K562 (cell line): ENCODE data around the gene GREB1. TPM values are rescaled to one million over a fixed set of nuclear protein-coding genes. Genes with fewer than 3 reads are reported as not detected.

ENCODE experiments used
- ARID1B ChIP-seq: fragments of 450-650 bp; IDR thresholded peaks from 2 replicates; pipeline ENCODE4 v1.6.1; 2016; ENCODE audit warnings: antibody characterized with exemption, mild to moderate bottlenecking, inconsistent platforms
- ATF7 ChIP-seq: fragments of 450-650 bp; IDR thresholded peaks from 2 replicates; pipeline ENCODE4 v1.7.1; 2014; ENCODE audit warnings: mild to moderate bottlenecking, moderate library complexity
- BDP1 ChIP-seq: IDR thresholded peaks from 3 replicates; pipeline ENCODE4 v1.6.1; 2011; ENCODE audit not compliant: insufficient read length, insufficient read depth
- CREB3 ChIP-seq: fragments of 450-650 bp; conservative IDR thresholded peaks from 2 replicates; pipeline ENCODE4 v1.6.1; 2016; ENCODE audit warnings: missing genetic modification characterization, low read depth, mild to moderate bottlenecking, missing compliant biosample characterization, moderate library complexity
- CREB5 ChIP-seq: fragments of 250-450 bp; sonication (Bioruptor Pico); IDR thresholded peaks from 2 replicates; pipeline ENCODE4 v1.5.0; 2020; ENCODE audit warnings: mild to moderate bottlenecking
- CREM ChIP-seq: IDR thresholded peaks from 2 replicates; pipeline ENCODE4 v1.6.1; 2014; ENCODE audit warnings: antibody characterized with exemption, low read depth
- EP400 ChIP-seq: fragments of 450-650 bp; IDR thresholded peaks from 2 replicates; pipeline ENCODE4 v1.6.1; 2017; ENCODE audit warnings: antibody characterized with exemption, mild to moderate bottlenecking, moderate library complexity
- KAT8 ChIP-seq: fragments of 450-650 bp; IDR thresholded peaks from 2 replicates; pipeline ENCODE4 v1.6.1; 2016; ENCODE audit warnings: low read depth, mild to moderate bottlenecking
- MECOM ChIP-seq: fragments of 250-450 bp; sonication (Bioruptor Pico); IDR thresholded peaks from 2 replicates; pipeline ENCODE4 v1.8.0; 2022; ENCODE audit warnings: inconsistent platforms
- MTA3 ChIP-seq: fragments of 450-650 bp; formaldehyde crosslinking; IDR thresholded peaks from 2 replicates; pipeline ENCODE4 v1.6.1; 2017; ENCODE audit warnings: mild to moderate bottlenecking, borderline replicate concordance
- NBN ChIP-seq: fragments of 450-650 bp; IDR thresholded peaks from 2 replicates; pipeline ENCODE4 v1.6.1; 2016; ENCODE audit warnings: low read depth, mild to moderate bottlenecking
- NFATC3 ChIP-seq: fragments of 450-650 bp; IDR thresholded peaks from 2 replicates; pipeline ENCODE4 v1.6.1; 2017; ENCODE audit warnings: mild to moderate bottlenecking
- PURB ChIP-seq: sonication (generic); formaldehyde crosslinking; IDR thresholded peaks from 2 replicates; pipeline ENCODE4 v1.9.0; 2021; ENCODE audit warnings: low read depth, mild to moderate bottlenecking, missing genetic modification reagents
- RB1 ChIP-seq: fragments of 450-650 bp; IDR thresholded peaks from 2 replicates; pipeline ENCODE4 v1.6.1; 2017; ENCODE audit warnings: low read depth, mild to moderate bottlenecking
- TEAD4 ChIP-seq, 2 experiments: sonication (generic) in 1 of 2; formaldehyde crosslinking in 1 of 2; IDR thresholded peaks; 2 replicates each; pipeline versions ENCODE4 v1.6.1 to v1.8.0; 2012 to 2022; ENCODE audit warnings: borderline replicate concordance in 1 of 2, inconsistent platforms in 1 of 2, low read length in 1 of 2, mild to moderate bottlenecking in 1 of 2, missing genetic modification reagents in 1 of 2
- ZBTB43 ChIP-seq: sonication (generic); formaldehyde crosslinking; IDR thresholded peaks from 2 replicates; pipeline ENCODE4 v1.8.0; 2023; ENCODE audit warnings: mild to moderate bottlenecking, missing genetic modification reagents
- ZNF121 ChIP-seq: sonication (generic); formaldehyde crosslinking; conservative IDR thresholded peaks from 2 replicates; pipeline ENCODE4 v1.8.0; 2022; ENCODE audit warnings: missing genetic modification reagents
- ZNF253 ChIP-seq: fragments of 250-450 bp; sonication (Bioruptor Pico); conservative IDR thresholded peaks from 2 replicates; pipeline ENCODE4 v1.6.1; 2021; ENCODE audit warnings: mild to moderate bottlenecking
- ZNF324 ChIP-seq: fragments of 250-450 bp; sonication (Bioruptor Pico); IDR thresholded peaks from 2 replicates; pipeline ENCODE4 v1.4.0; 2020; ENCODE audit warnings: mild to moderate bottlenecking
- ZNF76 ChIP-seq: fragments of 250-450 bp; sonication (Bioruptor Pico); IDR thresholded peaks from 2 replicates; pipeline ENCODE4 v1.4.0; 2020; ENCODE audit warnings: mild to moderate bottlenecking, moderate library complexity, borderline replicate concordance
- polyA plus RNA-seq, 8 experiments: library from polyadenylated mRNA; depleted of rRNA in 4 of 8; stranded (reverse) in 5 of 8; unstranded in 3 of 8; fragments of >200 nt; fragmentation: Nextera tagmentation in 2 of 8; fragmentation: Illumina TruSeq in 1 of 8; extraction: Ambion mirVana in 2 of 8; extraction: Trizol in 1 of 8; gene quantifications; 2 replicates each; pipeline versions ENCODE4 v1.2.1 to v1.2.3, GENCODE V29; 2011 to 2014; ENCODE audit warnings: inconsistent platforms in 1 of 8, missing spikeins in 1 of 8
- total RNA-seq, 7 experiments: library from RNA; depleted of rRNA in 6 of 7; stranded (reverse); fragments of >200 nt in 6 of 7; fragmentation: Illumina TruSeq in 2 of 7; extraction: Trizol in 2 of 7; gene quantifications; 2 replicates each; pipeline versions ENCODE4 v1.2.1 to v1.2.3, GENCODE V29; 2011 to 2021; ENCODE audit warnings: low replicate concordance in 1 of 7
- TF ChIP-seq, protein P1 (sequence below): sonication (generic); formaldehyde crosslinking; IDR thresholded peaks from 2 replicates; pipeline ENCODE4 v1.8.0; 2022; ENCODE audit warnings: mild to moderate bottlenecking, missing genetic modification reagents

Gene GREB1
- total and polyA plus RNA-seq, 9 of the 15 experiments (the other 6 are each of a cell fraction or from before 2014, with no cell fraction given): 0.04 to 0.86 (median 0.10) TPM; not detected in 1

DNA sequence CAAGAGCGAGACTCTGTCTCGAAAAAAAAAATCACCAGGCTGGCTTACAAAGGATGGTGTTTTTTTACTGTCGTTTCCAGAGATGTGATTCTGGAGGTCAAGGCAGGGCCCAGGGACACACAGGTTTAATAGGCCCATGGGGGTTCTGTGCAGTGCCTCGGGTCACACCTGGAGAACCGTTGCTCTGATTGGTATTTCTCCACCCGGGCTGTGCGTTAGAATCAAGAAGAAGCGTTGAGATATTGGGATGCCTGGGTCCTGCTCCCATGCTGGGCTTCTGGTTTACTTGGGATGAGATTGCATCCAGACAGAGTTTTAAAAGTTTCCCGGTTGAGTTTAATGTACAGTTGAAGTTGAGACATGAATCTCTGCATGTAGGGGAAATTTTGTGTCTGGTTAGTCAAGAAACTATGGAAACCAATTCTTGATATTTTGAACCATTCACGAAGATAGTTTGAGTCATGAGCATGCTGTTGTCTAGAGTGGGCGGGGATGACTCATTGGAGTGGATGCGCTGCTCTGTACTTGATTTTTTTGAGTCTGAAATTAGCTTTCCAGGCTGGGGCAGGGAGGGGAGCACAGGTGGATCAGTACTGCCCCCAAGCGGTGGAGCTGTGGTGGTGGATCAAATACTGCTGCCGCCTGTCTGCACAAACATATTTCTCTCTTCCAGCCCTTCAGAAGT lies 50.1 kb downstream of the GREB1 start (continued):
- 0 out of 2 replicates have a peak, but pooled peaks have one; percentile 25 for TF ChIP-seq MTA3
- no peak for TF ChIP-seq PURB (CRISPR knock-in tag)
- no peak for TF ChIP-seq MECOM (CRISPR knock-in tag)
- TF ChIP-seq ZNF253: no peak
- no peak for TF ChIP-seq ZNF121 (CRISPR knock-in tag)
- TF ChIP-seq ZBTB43 (CRISPR knock-in tag): no peak
- TF ChIP-seq EP400: no peak
- TF ChIP-seq ZNF76: no peak
- TF ChIP-seq CREM: peak; percentile 54
- TF ChIP-seq ZNF324: no peak
- TF ChIP-seq BDP1: no peak
- no peak for TF ChIP-seq NFATC3
- no peak for TF ChIP-seq NBN
- no peak for TF ChIP-seq KAT8
- TF ChIP-seq RB1: peak; percentile 37
- no peak for TF ChIP-seq TEAD4 (IDR thresholded peaks at IDR 0.05; ENCODE audit: low read length)
- no peak for TF ChIP-seq TEAD4 (CRISPR knock-in tag; IDR thresholded peaks at IDR 0.05; ENCODE audit: borderline replicate concordance)
- TF ChIP-seq, protein P1, sequence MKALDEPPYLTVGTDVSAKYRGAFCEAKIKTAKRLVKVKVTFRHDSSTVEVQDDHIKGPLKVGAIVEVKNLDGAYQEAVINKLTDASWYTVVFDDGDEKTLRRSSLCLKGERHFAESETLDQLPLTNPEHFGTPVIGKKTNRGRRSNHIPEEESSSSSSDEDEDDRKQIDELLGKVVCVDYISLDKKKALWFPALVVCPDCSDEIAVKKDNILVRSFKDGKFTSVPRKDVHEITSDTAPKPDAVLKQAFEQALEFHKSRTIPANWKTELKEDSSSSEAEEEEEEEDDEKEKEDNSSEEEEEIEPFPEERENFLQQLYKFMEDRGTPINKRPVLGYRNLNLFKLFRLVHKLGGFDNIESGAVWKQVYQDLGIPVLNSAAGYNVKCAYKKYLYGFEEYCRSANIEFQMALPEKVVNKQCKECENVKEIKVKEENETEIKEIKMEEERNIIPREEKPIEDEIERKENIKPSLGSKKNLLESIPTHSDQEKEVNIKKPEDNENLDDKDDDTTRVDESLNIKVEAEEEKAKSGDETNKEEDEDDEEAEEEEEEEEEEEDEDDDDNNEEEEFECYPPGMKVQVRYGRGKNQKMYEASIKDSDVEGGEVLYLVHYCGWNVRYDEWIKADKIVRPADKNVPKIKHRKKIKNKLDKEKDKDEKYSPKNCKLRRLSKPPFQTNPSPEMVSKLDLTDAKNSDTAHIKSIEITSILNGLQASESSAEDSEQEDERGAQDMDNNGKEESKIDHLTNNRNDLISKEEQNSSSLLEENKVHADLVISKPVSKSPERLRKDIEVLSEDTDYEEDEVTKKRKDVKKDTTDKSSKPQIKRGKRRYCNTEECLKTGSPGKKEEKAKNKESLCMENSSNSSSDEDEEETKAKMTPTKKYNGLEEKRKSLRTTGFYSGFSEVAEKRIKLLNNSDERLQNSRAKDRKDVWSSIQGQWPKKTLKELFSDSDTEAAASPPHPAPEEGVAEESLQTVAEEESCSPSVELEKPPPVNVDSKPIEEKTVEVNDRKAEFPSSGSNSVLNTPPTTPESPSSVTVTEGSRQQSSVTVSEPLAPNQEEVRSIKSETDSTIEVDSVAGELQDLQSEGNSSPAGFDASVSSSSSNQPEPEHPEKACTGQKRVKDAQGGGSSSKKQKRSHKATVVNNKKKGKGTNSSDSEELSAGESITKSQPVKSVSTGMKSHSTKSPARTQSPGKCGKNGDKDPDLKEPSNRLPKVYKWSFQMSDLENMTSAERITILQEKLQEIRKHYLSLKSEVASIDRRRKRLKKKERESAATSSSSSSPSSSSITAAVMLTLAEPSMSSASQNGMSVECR (CRISPR knock-in tag): no peak
- TF ChIP-seq ARID1B: peak; percentile 51; the same call in 1 of the 2 replicates
- TF ChIP-seq CREB5 (CRISPR knock-in tag): no peak
- peak; percentile 58 for TF ChIP-seq ATF7
- no peak for TF ChIP-seq CREB3 (tag)
